NB4 (cell line): ENCODE data around the gene MICALL1.

Experiments used
- MYC ChIP-seq: IDR thresholded peaks from 2 replicates; pipeline ENCODE4 v1.6.1; 2011; ENCODE audit warnings: low read depth, low read length
- POLR2A ChIP-seq: IDR thresholded peaks from 2 replicates; pipeline ENCODE4 v1.6.1; 2011; ENCODE audit warnings: mild to moderate bottlenecking; ENCODE audit not compliant: insufficient read length; ENCODE audit errors: extremely low read depth
- TF ChIP-seq, protein P1 (sequence below): IDR thresholded peaks from one replicate; pipeline ENCODE4 v1.5.1; 2012; ENCODE audit warnings: low read depth, low read length
- TF ChIP-seq, protein P2 (sequence below): IDR thresholded peaks from 2 replicates; pipeline ENCODE4 v1.6.1; 2011; ENCODE audit warnings: low read depth, low read length

DNA sequence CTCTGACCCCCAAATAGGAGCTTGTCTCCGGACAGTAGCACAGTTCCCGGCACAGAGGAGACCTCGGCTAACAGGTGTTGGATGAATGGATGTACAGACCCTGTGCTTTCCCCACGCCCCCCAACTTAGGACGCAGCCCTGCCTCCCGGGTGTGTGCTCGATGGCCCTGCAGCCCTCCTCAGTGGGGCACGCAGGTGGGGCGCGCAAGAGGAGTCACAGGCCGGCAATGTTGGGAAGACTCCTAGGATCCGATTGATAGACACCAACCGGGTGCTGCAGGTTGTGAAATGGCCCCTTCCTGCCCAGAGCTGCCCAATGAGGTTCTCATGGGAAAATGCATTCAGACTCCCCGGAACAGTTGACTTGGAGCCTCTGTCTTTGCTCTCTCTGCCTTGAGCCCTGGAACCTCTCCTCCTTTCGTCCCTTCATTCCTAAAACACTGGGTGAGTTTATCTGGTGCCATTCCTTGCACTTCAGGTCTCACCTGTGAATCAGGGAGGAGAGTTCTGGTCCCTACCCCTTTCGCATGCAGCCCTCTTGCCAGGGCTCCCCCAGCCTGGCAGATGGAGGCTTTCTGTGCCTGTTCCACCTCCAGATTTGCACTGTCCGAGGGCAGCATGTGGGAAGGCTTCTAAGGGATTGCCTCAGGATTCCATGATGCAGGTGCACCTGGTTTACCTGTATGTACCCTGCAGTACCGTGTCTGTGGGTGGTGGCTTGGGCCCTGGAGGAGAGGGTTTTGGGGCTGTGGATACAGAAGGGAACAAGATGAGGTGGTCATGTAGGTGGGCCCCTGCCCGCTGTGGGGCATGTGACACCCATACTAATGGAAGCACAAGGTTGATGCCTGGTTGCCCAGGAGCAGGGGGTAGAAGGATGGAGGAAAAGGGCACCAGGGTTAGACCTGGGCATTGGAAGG is 1.2 kb downstream of the MICALL1 start:
- TF ChIP-seq, protein P1, sequence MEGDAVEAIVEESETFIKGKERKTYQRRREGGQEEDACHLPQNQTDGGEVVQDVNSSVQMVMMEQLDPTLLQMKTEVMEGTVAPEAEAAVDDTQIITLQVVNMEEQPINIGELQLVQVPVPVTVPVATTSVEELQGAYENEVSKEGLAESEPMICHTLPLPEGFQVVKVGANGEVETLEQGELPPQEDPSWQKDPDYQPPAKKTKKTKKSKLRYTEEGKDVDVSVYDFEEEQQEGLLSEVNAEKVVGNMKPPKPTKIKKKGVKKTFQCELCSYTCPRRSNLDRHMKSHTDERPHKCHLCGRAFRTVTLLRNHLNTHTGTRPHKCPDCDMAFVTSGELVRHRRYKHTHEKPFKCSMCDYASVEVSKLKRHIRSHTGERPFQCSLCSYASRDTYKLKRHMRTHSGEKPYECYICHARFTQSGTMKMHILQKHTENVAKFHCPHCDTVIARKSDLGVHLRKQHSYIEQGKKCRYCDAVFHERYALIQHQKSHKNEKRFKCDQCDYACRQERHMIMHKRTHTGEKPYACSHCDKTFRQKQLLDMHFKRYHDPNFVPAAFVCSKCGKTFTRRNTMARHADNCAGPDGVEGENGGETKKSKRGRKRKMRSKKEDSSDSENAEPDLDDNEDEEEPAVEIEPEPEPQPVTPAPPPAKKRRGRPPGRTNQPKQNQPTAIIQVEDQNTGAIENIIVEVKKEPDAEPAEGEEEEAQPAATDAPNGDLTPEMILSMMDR = no peak
- TF ChIP-seq, protein P2, sequence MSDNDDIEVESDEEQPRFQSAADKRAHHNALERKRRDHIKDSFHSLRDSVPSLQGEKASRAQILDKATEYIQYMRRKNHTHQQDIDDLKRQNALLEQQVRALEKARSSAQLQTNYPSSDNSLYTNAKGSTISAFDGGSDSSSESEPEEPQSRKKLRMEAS = no peak
- no peak for TF ChIP-seq POLR2A
- no peak for TF ChIP-seq MYC
